Measurements from ENCODE around the gene KMT2A. TPM values are rescaled to one million over a fixed set of nuclear protein-coding genes. Genes with fewer than 3 reads are reported as not detected.

Gene KMT2A
- total and polyA plus RNA-seq, 10 of the 15 experiments (the other 5 are each of a cell fraction or from before 2014, with no cell fraction given): 6.1 to 56.9 (median 25.4) TPM

- TF ChIP-seq, protein P1, sequence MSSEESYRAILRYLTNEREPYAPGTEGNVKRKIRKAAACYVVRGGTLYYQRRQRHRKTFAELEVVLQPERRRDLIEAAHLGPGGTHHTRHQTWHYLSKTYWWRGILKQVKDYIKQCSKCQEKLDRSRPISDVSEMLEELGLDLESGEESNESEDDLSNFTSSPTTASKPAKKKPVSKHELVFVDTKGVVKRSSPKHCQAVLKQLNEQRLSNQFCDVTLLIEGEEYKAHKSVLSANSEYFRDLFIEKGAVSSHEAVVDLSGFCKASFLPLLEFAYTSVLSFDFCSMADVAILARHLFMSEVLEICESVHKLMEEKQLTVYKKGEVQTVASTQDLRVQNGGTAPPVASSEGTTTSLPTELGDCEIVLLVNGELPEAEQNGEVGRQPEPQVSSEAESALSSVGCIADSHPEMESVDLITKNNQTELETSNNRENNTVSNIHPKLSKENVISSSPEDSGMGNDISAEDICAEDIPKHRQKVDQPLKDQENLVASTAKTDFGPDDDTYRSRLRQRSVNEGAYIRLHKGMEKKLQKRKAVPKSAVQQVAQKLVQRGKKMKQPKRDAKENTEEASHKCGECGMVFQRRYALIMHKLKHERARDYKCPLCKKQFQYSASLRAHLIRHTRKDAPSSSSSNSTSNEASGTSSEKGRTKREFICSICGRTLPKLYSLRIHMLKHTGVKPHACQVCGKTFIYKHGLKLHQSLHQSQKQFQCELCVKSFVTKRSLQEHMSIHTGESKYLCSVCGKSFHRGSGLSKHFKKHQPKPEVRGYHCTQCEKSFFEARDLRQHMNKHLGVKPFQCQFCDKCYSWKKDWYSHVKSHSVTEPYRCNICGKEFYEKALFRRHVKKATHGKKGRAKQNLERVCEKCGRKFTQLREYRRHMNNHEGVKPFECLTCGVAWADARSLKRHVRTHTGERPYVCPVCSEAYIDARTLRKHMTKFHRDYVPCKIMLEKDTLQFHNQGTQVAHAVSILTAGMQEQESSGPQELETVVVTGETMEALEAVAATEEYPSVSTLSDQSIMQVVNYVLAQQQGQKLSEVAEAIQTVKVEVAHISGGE (CRISPR knock-in tag; IDR thresholded peaks at IDR 0.05): no peak
- TF ChIP-seq REST (IDR thresholded peaks at IDR 0.05; ENCODE audit: low read depth, low read length) (no peak), YY1 (IDR thresholded peaks at IDR 0.05; ENCODE audit: low read depth, low read length) (peak; percentile 79), RUNX3 (IDR thresholded peaks at IDR 0.05; ENCODE audit: low read length) (peak; percentile 51), SUZ12 (IDR thresholded peaks at IDR 0.05; ENCODE audit: unreplicated experiment) (no peak), TCF12 (IDR thresholded peaks at IDR 0.05; ENCODE audit: low read depth, low read length) (peak; percentile 80), KAT2A (conservative IDR thresholded peaks at IDR 0.05; ENCODE audit: control insufficient read depth, low read depth, low read length) (no peak), SUPT20H (IDR thresholded peaks at IDR 0.05; ENCODE audit: borderline replicate concordance, control insufficient read depth, low read depth, low read length) (no peak), NFXL1 (IDR thresholded peaks at IDR 0.05; ENCODE audit: borderline replicate concordance) (no peak), HCFC1 (IDR thresholded peaks at IDR 0.05; ENCODE audit: low read length) (peak; percentile 54; the same call in 1 of the 2 replicates), EZH2 (IDR thresholded peaks at IDR 0.05; ENCODE audit: borderline replicate concordance, control insufficient read depth, low read depth, low read length) (no peak), ZNF217 (IDR thresholded peaks at IDR 0.05) (0 out of 2 replicates have a peak, but pooled peaks have one; percentile 51), POU2F2 (IDR thresholded peaks at IDR 0.05; ENCODE audit: borderline replicate concordance, low read depth, low read length) (no peak), CBFB (IDR thresholded peaks at IDR 0.05; ENCODE audit: low read depth) (0 out of 2 replicates have a peak, but pooled peaks have one; percentile 15), GABPA (IDR thresholded peaks at IDR 0.05; ENCODE audit: low read depth) (no peak), NFYA (IDR thresholded peaks at IDR 0.05; ENCODE audit: borderline replicate concordance, low read depth, low read length) (no peak), ATF7 (IDR thresholded peaks at IDR 0.05; ENCODE audit: low read depth) (no peak), POLR2AphosphoS2 (IDR thresholded peaks at IDR 0.05; ENCODE audit: low read depth, low read length) (peak; percentile 74; the same call in 1 of the 2 replicates), PAX5 (IDR thresholded peaks at IDR 0.05; ENCODE audit: borderline replicate concordance, low read depth, low read length) (peak; percentile 7; the same call in 1 of the 2 replicates), EGR1 (IDR thresholded peaks at IDR 0.05; ENCODE audit: borderline replicate concordance in 1 of 2, low read depth in 2 of 2, low read length in 2 of 2) (peak in 1 of 2 experiments; percentile 83; a peak in 2 of 3 replicates), IKZF2 (IDR thresholded peaks at IDR 0.05) (peak in 1 of 2 experiments; percentile 12; a peak in 1 of 4 replicates), CREB1 (IDR thresholded peaks at IDR 0.05; ENCODE audit: low read depth) (0 out of 2 replicates have a peak, but pooled peaks have one; percentile 48)
Observed at GRCh38 chr11:118530683-118531596, 94.6 kb downstream of the KMT2A start, which contains the start of gene TMEM25 (continued).
